D721Med (cell line): ENCODE results near the gene RNF220.

Source experiments
- DNase-seq: peaks from one replicate; pipeline ENCODE4 v3.0.0; 2011; ENCODE audit warnings: low spot score; ENCODE audit not compliant: insufficient read length
- FAIRE-seq: peaks from 2 replicates; lab custom pipeline; 2011; peaks lifted over from hg19 to GRCh38; lab: Jason Lieb, UNC
- CTCF ChIP-seq: IDR thresholded peaks from 2 replicates; pipeline ENCODE4 v1.5.1; 2012; ENCODE audit warnings: mild to moderate bottlenecking, control low read depth; ENCODE audit not compliant: insufficient read depth; ENCODE audit errors: missing control alignments

The RNF220 gene

GRCh38 chr1:44640200-44640853 lies 235.3 kb downstream of the RNF220 start:
- no peak for DNase-seq
- TF ChIP-seq CTCF: no peak
- FAIRE-seq: no peak

DNA sequence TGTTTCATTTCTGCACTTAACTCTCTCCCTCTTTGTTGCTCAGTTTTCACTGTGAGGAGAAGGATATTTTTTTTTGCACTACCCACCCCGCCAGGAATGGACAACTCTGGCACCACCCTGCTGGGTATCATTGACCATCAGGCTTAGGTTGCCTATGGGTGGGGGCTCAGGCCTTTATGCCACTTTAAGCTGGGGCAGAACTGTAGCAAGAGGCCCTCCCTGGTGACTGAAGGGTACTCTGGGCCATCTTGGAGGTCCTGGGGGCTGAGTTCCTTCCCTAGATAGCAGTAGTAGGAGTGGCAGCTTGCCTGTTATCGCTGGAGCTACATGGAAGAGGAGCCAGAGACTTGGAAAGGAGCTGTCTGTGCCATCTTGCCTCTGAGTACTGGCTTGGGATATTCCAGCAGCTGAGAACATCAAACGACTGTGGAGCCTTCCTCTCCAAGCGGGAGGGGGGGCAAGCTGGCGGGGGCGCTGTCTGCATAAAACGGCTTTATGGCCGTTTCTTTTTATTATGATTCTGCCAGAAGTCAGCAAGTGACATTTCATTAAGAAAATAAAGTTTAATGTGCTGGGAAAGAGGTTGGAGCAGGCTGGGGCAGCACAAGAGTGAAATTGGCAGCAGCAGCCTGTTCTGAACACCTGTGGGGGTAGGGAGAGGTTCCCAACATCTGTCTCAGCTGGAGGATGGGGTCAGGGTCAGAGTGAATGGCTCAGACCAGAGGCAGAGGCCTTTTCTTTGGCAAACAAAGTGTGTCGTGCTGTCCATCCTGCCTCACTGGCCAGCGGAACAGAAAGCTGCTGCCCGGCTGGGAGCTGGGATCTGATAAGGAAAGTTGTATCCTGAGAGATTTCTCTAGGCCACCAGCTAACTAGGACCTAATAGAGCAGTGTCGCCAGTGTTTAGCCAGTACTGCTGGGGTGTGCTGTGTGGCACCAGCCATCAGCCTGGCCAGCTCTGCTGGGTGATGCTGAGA lies 236.4 kb downstream of the RNF220 start:
- no peak for TF ChIP-seq CTCF
- DNase-seq (no peak), FAIRE-seq (no peak)

GRCh38 chr1:44642255-44642654 lies 237.2 kb downstream of the RNF220 start:
- no peak for FAIRE-seq
- no peak for TF ChIP-seq CTCF
- no peak for DNase-seq

GRCh38 chr1:44642925-44643324 lies 237.9 kb downstream of the RNF220 start:
- FAIRE-seq (no peak), DNase-seq (no peak)
- TF ChIP-seq CTCF: no peak

DNA sequence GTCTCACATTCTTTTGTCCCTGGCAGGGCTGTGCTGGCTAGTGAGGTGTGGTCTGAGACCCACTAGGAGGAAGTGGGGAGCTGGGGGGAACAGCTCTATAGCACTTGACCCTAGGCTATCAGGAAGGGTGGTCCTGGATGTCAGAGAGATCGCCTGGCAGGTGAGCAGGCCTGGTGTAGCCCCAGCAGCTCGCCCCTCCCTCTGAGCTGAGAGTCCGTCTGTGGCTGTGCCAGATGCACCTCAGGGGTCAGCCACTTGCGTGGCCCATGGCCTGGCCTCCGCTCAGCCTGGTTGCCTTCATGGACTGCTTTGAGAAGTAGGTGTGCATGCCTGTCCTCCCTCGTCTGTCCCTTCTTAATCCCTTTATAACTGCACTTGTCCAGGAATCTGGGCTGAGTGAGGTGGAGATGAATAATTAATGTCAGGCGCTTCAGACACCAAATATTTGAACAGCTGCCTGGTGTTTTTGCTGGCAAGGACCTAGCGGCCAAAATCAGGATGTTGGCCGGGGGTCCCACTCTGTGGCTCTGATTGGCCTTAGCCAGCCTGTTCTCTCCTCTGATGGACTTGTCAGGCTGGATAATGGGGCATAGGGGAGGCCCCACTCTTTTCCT lies 238.8 kb downstream of the RNF220 start:
- FAIRE-seq (no peak), DNase-seq (no peak)
- no peak for TF ChIP-seq CTCF

GRCh38 chr1:44644806-44645205 lies 239.8 kb downstream of the RNF220 start:
- no peak for TF ChIP-seq CTCF
- DNase-seq (no peak), FAIRE-seq (no peak)
